Neural cell (in vitro differentiated cells): Measurements from ENCODE around the gene LAPTM5.

Experiments
- EZH2 ChIP-seq: fragments of 200-600, 300-800 bp; shearing (Covaris generic), sonication (generic); IDR thresholded peaks from 2 replicates; pipeline ENCODE4 v1.6.1; 2014; ENCODE audit warnings: antibody characterized with exemption, low read length, borderline replicate concordance, mild to moderate bottlenecking; ENCODE audit not compliant: insufficient read depth, poor library complexity, severe bottlenecking
- POLR2AphosphoS5 ChIP-seq: IDR thresholded peaks from 2 replicates; pipeline ENCODE4 v1.6.1; 2012
- TF ChIP-seq, protein P1 (sequence below): fragments of 450-650 bp; IDR thresholded peaks from 2 replicates; pipeline ENCODE4 v1.5.1; 2014; ENCODE audit warnings: antibody characterized with exemption, mild to moderate bottlenecking, moderate library complexity; ENCODE audit not compliant: poor library complexity, severe bottlenecking
- TF ChIP-seq, protein P2 (sequence below): IDR thresholded peaks from 2 replicates; pipeline ENCODE4 v1.6.1; 2012; ENCODE audit warnings: borderline replicate concordance

- TF ChIP-seq, protein P1, sequence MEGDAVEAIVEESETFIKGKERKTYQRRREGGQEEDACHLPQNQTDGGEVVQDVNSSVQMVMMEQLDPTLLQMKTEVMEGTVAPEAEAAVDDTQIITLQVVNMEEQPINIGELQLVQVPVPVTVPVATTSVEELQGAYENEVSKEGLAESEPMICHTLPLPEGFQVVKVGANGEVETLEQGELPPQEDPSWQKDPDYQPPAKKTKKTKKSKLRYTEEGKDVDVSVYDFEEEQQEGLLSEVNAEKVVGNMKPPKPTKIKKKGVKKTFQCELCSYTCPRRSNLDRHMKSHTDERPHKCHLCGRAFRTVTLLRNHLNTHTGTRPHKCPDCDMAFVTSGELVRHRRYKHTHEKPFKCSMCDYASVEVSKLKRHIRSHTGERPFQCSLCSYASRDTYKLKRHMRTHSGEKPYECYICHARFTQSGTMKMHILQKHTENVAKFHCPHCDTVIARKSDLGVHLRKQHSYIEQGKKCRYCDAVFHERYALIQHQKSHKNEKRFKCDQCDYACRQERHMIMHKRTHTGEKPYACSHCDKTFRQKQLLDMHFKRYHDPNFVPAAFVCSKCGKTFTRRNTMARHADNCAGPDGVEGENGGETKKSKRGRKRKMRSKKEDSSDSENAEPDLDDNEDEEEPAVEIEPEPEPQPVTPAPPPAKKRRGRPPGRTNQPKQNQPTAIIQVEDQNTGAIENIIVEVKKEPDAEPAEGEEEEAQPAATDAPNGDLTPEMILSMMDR: no peak
- TF ChIP-seq EZH2 (no peak), POLR2AphosphoS5 (no peak)
- TF ChIP-seq, protein P2, sequence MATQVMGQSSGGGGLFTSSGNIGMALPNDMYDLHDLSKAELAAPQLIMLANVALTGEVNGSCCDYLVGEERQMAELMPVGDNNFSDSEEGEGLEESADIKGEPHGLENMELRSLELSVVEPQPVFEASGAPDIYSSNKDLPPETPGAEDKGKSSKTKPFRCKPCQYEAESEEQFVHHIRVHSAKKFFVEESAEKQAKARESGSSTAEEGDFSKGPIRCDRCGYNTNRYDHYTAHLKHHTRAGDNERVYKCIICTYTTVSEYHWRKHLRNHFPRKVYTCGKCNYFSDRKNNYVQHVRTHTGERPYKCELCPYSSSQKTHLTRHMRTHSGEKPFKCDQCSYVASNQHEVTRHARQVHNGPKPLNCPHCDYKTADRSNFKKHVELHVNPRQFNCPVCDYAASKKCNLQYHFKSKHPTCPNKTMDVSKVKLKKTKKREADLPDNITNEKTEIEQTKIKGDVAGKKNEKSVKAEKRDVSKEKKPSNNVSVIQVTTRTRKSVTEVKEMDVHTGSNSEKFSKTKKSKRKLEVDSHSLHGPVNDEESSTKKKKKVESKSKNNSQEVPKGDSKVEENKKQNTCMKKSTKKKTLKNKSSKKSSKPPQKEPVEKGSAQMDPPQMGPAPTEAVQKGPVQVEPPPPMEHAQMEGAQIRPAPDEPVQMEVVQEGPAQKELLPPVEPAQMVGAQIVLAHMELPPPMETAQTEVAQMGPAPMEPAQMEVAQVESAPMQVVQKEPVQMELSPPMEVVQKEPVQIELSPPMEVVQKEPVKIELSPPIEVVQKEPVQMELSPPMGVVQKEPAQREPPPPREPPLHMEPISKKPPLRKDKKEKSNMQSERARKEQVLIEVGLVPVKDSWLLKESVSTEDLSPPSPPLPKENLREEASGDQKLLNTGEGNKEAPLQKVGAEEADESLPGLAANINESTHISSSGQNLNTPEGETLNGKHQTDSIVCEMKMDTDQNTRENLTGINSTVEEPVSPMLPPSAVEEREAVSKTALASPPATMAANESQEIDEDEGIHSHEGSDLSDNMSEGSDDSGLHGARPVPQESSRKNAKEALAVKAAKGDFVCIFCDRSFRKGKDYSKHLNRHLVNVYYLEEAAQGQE: no peak
Measured at GRCh38 chr1:30714025-30714424, 43.5 kb downstream of the LAPTM5 start.
